RWPE1 (cell line): Measurements from ENCODE around the gene SLC35F5.
"Not testable (repeated sequence)": the region's sequence is repeated elsewhere in the genome, so short reads cannot be mapped to it uniquely, and the experiment has no call there.

ENCODE experiments used
- CTCF ChIA-PET: fragments of 350-600 bp; sonication (Branson Sonifier 250); formaldehyde crosslinking; extraction: SDS; loops from one replicate; lab custom pipeline; 2021; lab: Yijun Ruan, JAX
- POLR2A ChIA-PET: fragments of 400-600 bp; formaldehyde crosslinking; extraction: SDS; loops from one replicate; lab custom pipeline; 2020; ENCODE audit warnings: antibody characterized with exemption; ENCODE audit not compliant: low non-redundant PET; lab: Yijun Ruan, JAX
- DNase-seq: peaks from one replicate; pipeline ENCODE4 v3.0.0; 2012; ENCODE audit warnings: low spot score
- H3K27ac ChIP-seq: fragments of 450-650 bp; 2 replicates; pipeline ENCODE4 v1.5.1; 2017
- TF ChIP-seq, protein P1 (sequence below): fragments of 450-650 bp; conservative IDR thresholded peaks from 2 replicates; pipeline ENCODE4 v1.5.1; 2017; ENCODE audit warnings: low read depth, mild to moderate bottlenecking

The SLC35F5 gene

DNA sequence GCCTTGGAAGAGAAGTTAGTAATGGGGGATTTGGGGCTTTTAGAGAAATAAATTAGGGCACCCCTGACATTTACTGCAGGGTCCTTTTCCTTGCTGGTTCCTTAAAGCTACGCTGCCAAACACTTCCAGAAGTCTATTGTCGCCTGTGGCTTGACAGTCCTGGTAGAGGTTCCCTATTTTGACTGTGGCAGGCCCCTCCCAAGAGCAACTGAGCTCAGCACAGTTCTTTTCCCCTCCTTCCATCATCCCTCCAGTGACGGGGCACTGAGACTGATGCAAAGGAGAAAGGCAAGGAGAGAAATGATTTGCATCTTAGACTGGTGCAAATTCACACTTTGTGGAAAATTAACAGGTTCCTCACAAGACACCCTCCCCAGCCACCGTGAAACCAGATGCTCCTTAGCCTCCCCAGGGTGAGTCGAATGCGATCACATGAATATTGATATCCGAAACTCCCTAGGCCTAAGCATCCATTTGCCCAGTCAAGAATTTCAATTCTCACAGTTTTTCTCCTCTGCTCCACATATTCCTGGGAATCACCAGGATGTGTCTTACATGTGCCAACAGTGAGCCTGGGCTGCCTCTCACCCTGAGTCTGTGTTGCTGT is 84.0 kb downstream of the SLC35F5 start:
- ChIA-PET POLR2A (no interaction called here), CTCF (interaction anchor here (0.5 kb wide), 1 partner anchor 68 kb away, joined by 3 read pairs; no protein-coding TSS in a partner anchor)
- no peak overlapping the region for H3K27ac ChIP-seq
- DNase-seq: no peak
- TF ChIP-seq, protein P1, sequence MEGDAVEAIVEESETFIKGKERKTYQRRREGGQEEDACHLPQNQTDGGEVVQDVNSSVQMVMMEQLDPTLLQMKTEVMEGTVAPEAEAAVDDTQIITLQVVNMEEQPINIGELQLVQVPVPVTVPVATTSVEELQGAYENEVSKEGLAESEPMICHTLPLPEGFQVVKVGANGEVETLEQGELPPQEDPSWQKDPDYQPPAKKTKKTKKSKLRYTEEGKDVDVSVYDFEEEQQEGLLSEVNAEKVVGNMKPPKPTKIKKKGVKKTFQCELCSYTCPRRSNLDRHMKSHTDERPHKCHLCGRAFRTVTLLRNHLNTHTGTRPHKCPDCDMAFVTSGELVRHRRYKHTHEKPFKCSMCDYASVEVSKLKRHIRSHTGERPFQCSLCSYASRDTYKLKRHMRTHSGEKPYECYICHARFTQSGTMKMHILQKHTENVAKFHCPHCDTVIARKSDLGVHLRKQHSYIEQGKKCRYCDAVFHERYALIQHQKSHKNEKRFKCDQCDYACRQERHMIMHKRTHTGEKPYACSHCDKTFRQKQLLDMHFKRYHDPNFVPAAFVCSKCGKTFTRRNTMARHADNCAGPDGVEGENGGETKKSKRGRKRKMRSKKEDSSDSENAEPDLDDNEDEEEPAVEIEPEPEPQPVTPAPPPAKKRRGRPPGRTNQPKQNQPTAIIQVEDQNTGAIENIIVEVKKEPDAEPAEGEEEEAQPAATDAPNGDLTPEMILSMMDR: no peak

DNA sequence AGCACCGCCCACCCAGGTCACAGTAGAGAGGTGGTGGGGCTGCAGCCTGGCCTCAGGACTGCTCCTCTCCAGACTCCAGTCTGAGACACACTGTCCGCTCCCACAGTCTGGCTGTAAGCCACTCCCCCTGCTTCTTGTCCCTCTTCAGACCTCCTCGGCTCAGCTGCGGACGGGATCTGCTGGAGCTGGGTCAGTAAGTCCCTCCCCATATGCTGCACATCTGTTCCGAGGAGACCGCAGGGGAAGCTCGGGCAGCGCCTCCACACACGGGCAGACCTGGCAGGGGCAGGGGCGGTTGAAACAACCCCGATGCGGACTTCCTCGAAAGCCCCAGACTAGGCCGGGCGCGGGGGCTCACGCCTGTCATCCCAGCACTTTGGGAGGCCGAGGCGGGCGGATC is 87.4 kb downstream of the SLC35F5 start:
- POLR2A ChIA-PET, DNase-seq, H3K27ac ChIP-seq, CTCF ChIA-PET: not testable (repeated sequence)

DNA sequence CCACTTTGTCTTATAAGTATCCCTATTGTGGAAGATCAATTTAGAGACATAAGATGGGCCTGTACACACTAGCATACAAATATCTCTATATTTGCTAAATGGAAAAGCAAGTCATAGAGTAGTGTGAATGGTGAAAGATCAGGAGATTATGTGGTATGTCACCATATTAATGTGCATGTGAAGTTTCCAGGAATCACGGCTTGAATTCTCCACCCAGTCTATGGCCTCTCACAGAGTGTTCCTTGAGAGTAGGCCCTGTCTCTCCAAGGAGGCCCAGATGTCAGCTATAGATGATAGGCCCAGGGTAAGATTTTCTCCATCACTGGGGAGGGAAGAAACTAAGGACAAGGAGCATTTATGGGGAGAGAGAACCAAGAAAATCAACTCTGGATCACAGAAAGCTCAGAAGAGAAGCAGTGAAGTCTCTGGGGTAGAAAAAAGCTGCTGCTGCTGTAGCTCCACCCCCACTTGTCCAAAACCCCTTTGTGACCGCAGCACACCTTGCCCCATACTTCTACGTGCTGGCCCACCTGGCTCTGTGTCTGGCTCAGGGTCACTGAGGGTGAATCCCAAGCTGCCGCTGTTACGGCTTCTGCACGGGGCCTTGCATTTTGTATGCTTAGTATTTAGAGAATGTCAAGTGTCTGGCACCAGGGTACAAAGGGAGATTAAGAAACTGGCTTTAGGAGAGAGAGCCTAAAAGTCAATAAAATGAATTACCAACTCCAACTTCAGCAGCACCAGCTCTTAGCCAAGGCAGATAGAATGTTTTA is 91.5 kb downstream of the SLC35F5 start:
- CTCF ChIA-PET, POLR2A ChIA-PET, H3K27ac ChIP-seq, DNase-seq: not testable (repeated sequence)

DNA sequence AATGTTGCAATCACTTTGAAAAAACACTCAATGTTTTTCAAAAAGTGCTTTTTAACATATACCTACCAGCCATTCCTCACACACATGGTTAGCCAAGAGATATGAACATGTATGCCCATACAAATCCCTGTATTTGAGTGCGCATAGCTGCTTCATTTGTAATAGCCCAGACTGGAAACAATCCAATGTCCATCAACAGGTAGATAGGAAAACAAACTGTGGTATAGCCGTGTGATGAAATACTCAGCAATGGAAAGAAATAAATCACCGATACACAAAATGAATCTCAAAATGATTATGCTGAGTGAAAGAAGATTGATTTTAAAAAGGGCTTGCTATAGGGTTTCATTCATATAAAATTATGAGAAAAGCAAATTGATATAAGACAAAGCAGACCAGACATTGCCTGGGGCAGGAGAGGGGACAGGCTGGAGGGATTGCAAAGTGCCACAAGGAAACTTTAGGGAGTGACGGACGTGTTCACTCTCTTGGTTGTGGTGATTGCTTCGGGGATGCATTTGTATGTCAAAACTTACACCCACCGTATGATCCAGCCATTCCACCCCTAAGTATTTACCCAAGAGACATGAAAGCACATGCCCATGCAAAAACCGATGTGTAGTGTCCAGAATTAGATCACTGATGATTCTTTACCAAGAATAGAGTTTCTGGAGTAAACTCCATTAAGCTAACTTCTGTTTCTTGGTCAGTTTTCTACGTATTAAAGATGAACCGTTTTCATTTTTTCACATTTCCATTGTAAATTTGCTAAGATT is 93.0 kb downstream of the SLC35F5 start:
- H3K27ac ChIP-seq, POLR2A ChIA-PET, CTCF ChIA-PET, DNase-seq: not testable (repeated sequence)
